Stimulated activated CD8-positive, alpha-beta memory T cell treated with anti-CD3 and anti-CD28 coated beads, Interleukin-12 subunit alpha, Interleukin-12 subunit beta, amount 100 ng/mL, for 24 hours (primary cell): ENCODE results near the gene PCBP3.
"Not testable (repeated sequence)": the region's sequence is repeated elsewhere in the genome, so short reads cannot be mapped to it uniquely, and the experiment has no call there.

ENCODE experiments used
- DNase-seq: peaks from one replicate; pipeline ENCODE4 v3.0.0-alpha.2; 2020; ENCODE audit errors: extremely low read depth

Gene PCBP3

DNA sequence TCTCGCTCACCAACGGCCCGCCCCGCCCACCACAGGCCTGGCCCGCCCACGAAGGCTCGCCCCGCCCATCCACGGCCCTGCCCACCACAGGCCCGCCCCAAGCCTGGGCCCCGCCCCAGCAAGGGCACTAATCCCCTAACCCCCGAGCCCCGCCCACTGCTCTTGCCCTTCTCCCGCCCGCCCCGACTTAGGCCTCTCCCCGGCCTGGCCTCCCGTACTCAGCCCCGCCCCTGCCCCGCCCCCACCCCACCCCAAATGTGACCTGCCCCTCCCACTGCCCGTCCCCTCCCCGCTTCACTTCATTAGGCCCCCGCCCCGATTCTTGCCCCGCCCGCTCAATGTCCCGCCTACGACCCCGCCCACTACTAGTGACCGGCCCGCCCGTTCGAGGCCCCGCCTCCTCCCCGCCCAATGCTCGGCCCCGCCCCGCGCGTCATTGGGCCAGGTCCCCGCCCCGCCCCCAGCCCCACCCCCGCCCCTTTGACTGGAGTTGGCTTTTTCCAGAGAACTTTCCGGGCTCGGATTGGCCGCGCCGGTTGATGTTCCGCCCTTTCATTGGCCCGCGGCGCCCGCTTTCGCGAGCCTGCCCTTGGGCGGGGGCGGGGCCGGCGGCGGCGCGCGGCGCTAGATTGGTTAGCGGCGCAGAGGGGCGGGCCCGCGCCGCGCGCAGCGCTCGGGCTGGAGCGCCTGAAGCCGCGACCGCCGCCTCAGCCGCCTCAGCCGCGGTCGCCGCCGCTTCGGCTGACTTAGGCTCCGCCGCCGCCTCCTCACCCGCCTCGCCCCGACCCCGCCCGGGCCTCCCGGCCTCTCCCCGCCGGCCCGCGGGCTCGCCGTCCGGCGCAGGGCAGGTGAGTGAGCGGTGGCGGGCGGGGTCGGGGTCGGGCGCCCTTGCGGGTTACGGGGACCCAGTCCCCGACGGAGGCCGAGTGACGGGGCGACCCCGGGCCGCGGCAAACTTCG lies at the start of gene PCBP3:
PCBP3 (plus strand) TSS at position 705 of the 960 bp plus-strand sequence. CDS start 206,361 bp downstream, outside the sequence.
- peak; percentile 81 for DNase-seq

DNA sequence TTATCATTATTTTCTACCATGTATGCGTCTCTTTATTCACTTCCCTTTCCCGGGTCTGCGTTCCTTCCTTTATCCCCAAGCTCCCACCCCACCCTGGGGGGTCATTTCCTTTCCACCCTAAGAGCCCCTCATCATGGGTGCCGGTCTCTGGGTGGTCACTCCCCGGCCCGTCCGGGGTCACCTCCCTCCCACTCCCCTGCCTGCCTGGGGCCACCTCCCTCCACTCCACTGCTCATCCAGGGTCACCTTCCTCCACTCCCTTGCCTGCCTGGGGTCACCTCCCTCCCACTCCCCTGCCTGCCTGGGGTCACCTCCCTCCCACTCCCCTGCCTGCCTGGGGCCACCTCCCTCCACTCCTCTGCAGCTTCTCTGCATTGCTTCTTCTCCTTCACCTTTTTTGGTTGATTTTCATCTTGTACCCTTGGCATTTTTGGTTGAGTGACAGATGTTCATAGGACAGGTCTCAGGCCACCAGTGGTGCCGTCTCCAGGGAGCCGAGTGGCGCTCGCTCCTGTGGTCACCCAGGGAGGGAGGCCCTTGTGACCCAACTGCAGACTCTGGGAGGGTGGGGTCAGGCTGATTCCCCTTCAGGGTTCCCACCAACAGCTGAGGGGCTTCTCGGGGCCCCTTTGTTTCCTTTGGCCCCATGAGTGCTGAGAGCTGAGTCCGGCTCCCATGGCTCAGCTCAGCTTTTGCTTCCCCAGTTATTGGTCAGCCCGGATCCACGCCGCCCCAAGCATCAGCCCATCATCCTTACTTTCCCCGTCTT lies 48.6 kb upstream of the PCBP3 start:
- DNase-seq, result no peak

DNA sequence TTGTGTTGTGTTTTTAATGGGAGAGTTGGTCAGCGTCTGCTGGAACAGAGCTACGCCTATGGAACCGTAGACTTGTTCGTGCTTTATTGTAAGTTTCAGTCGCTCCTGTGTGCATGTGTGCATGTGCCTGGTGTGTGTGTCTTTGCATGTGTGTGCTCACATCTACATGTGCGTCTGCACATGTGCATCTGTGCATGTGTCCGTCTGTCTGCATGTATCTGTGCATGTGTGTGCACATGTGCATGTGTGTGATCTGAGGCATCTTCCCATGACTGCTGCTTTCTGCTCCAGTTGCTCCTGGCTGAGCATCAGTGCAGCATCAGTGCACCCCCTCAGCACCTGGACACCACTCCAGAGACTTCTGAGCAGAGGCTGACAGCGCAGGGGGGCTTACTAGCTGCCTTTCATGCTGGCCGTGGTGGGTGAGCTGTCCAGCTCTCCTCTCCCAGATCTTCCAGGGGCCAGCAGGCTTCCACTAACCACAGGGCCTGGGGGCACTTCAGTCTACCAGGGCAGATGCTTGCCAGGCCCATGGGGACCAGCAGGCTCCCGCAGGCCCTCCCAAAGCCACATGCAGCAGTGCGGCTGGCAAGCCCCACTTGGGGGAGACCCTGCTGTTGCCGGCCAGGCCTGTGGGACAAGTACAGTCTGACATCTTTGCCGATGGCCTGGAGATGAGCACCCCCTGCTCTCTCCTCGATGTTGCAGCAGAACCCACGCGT lies 47.8 kb upstream of the PCBP3 start:
- DNase-seq, result no peak

DNA sequence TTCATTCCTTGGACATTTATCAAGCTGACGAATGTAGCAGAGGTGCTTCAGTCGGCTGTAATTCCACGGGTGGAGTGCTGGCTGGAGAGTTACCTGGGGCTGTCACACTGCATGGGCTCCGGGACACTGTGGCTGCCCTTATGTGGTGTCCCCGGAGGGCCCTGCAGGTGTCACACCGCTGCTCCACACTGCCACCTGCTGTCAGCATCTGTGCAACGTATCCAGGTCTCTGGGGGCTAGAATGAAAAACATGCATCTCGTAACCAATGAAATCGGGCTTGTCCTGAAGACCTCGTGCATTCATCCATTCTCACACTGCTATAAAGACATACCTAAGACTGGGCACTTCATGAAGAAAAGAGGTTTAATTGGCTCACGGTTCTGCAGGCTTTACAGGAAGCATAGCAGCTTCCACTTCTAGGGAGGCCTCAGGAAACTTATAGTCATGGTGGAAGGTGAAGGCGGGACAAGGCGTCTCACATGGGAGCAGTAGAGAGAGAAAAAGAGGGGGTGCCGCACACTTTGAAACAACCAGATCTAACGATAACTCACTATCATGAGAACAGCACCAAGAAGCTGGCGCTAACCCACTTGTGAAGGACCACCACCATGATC lies 46.7 kb upstream of the PCBP3 start:
- peak; percentile 59 for DNase-seq

DNA sequence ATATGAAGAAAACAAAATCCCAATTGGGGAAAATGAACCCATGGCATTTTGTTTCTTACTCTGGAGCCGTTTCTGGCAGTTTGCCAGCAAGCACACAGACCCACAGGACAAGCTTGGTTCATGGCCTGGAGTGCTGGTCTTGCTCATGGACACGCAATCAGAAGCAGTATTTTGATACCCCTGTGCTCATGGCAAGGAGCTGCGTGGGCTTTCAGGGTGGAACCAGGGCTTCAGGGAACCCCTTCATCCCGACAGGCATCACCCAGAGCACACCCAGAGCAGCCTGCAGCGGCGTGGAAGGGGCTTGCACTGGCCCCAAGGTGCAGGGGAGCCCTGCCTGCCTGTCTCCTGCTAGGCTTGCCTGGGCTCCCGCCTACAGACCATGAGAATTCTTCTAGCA lies 45.4 kb upstream of the PCBP3 start:
- no peak for DNase-seq

DNA sequence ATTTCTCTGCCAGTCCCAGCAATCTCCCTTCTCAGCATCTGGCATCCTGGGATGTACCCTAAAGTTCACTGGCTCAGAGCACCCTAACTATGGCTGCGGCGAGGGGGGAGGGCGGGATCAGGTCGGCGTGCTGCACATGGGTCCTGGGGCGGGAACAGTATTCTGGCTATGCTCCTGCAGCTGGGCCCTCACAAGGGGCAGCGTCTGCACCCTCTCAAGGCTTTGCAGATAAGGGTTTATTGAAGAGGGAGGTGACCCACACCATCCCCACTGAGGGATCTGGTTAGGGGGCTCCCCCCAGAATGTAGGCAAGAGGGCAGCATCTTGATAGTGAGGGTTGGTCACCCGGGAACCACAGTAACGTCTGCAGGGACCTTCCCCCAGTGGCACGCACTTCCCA lies 44.9 kb upstream of the PCBP3 start:
- no peak for DNase-seq

DNA sequence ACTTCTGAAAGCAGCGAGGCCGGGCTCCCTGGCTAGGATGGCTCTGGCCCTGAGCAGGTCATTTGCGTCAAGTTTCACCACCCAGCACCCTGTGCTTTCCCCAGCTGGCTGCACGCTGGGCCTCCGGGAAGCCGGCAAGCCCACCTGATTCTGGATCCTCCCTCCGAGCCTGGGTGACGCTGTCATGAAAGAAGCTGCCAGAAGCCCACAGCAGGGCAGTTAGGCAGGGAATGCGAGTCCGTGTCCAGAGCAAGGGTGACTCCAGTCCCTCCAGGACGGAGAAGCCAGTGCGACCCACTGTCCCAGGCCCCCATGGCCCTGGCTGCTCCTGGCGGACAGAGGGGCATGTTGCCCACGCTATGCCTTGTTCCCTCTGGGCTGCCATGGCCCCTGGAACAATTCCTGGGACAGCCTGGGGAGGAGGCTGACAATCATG lies 44.4 kb upstream of the PCBP3 start:
- DNase-seq, result no peak

DNA sequence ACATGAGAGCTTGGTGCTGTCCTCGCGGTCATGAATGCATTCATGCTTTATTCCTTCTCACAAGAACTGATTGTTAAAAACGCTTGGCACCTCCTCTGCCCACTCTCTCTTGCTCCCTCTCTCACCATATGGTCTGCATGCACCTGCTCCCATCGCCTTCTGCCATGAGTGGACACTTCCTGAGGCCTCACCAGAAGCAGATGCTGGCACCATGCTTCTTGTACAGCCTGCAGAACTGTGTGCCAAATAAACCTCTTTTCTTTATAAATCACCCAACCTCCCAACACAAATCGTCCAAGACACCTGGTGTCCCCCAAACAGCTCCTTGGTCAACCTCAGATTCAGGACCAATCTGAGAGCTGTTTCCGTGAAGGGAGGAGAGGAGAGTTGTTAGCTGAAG lies 43.3 kb upstream of the PCBP3 start:
- DNase-seq, result no peak

DNA sequence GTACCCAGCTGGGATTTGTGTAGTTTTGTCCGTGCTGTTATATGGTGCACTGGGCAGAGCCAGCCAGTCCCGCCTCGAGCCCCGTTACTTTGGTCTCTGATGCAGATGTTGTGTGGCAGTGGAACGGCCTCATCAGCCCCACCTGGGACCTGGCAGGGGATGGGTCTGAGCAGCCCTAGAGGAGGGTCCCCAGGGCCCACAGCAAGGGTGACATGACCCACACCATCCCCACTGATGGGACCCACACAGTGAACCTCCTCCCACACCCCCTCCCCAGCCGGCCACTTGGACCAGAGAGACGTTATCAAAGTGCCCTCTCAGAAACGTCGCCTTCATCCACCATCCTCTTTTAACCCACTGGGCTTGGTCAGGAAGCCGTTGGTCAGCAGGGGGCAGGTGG lies 42.0 kb upstream of the PCBP3 start:
- no peak for DNase-seq

DNA sequence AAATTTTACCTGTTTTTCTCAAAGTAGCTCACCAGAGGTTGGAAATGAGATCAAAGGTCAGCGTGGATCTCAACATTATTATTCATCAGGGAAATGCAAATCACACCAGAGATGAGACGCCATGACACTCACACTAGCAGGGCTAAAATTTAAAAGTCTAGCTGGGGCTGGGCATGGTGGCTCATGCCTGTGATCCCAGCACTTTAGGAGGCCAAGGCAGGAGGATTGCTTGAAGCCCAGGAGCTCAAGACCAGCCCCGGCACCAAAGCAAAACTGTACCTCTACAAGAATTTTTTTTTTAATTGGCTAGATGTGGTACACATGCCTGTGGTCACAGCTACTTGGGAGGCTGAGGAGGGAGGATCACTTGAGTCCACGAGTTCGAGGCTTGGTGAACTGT lies 41.4 kb upstream of the PCBP3 start:
- DNase-seq, result no peak

DNA sequence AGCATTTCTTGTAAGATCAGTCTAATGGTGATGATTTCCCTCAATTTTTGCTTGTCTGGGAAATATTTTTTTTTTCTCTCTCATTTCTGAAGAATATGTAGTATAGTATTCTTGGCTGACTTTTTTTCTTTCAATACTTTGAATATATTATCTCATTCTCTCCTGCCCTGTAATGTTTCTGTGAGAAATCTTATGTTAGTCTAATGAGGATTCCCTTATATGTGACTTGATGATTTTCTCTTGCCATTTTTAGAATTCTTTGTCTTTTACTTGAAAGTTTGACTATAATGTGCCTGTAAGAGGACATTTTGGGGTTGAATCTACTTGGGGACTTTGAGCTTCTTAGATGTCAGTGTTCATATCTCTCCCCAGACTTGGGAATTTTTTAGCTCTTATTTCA lies 40.0 kb upstream of the PCBP3 start:
- no peak for DNase-seq

DNA sequence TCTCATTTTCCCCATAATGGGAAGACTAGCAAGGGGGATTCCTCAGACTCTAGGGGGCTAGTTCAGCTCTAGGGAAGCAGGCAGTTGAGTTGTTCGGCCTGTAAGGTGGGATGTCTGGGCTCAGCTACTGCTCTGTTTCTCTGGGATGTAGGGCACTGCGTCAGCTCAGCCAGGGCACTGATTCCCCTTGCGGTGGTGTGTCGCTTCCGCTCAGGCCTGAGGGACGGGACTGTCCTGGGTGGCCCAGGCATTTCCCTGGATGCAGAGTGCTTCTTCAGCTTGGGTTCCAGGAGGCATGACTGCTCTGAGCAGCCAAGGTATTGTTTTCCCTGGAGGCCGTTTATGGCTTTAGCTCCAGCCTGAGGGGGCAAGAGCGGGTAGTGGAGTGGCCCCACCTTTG lies 38.8 kb upstream of the PCBP3 start:
- not testable (repeated sequence) for DNase-seq

DNA sequence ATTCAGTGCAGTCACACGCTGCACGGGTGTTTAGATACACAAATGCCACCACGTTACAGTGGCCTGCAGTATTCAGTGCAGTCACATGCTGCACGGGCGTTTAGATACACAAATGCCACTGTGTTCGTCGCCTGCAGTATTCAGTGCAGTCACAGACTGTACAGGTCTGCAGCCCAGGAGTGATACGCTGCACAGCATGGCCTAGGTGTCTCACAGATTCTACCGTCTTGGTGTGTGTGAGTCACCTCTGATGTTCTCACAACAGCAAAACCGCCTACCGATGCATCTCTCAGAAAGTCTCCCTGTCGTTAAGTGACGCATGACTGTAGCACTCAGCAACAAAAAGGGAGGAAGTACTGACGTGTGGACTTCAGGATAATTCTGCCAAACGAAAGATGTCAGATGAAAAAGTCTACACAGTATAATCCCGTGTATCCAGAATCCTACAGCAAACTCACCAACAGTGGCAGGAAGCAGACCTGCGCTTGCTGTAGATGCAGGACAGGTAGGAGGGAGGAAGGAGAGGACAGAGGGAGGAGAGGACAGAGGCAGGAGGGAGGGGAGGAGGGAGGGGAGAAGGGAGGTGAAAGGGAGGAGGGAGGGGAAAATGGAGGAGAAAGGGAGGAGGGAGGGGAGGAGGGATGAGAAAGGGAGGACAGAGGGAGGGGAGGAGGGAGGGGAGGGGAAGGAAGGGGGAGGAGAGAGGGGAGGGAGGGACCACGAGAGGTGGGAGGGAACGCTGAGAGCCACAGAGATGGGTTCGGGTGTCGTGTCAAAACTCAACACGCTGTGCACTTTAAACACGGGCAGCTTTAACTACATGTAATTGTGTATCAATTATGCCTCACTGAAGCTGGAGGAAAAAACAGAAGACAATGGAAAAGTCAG lies 36.3 kb upstream of the PCBP3 start:
- no peak for DNase-seq

DNA sequence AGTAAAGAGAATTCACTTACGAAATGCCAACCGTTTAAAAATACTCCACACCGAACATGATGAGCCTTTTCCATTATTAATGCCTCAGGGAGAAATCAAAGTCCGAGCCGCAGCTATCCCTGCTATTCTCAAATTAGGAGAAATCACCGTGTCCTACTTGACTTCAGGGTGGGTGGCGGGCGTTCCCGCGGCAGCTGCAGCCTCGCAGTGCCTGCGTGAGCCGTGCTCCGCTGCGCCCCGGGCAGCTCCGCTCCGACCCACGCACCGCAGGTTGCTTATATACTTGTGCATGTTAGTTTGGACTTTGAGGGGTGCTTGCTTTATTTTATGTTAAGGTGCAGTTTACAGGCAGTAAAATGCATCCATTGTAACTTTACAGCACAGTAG lies 35.6 kb upstream of the PCBP3 start:
- no peak for DNase-seq

DNA sequence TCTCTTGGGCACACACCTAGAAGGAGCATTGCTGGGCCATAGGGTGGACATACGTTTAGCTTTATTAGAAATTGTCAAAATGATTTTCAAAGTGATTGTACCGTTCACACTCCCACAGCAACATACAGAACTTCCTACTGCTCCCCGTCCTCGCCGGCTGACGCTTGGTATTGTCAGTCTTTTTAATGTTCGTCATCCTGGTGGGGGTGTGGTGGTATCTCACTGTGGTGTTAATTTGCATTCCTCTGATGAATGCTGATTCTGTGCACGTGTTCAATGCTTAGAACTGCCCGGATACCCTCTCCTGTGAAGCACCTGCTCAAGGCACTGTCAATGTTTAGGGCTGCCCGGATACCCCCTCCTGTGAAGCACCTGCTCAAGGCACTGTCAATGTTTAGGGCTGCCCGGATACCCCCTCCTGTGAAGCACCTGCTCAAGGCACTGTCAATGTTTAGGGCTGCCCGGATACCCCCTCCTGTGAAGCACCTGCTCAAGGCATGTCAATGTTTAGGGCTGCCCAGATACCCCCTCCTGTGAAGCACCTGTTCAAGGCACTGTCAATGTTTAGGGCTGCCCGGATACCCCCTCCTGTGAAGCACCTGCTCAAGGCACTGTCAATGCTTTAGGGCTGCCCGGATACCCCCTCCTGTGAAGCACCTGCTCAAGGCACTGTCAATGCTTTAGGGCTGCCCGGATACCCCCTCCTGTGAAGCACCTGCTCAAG lies 34.6 kb upstream of the PCBP3 start:
- not testable (repeated sequence) for DNase-seq

DNA sequence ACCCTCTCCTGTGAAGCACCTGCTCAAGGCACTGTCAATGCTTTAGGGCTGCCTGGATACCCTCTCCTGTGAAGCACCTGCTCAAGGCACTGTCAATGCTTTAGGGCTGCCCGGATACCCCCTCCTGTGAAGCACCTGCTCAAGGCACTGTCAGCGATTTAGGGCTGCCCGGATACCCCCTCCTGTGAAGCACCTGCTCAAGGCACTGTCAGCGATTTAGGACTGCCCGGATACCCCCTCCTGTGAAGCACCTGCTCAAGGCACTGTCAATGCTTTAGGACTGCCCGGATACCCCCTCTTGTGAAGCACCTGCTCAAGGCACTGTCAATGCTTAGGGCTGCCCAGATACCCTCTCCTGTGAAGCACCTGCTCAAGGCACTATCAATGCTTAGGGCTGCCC lies 33.9 kb upstream of the PCBP3 start:
- DNase-seq, result not testable (repeated sequence)

DNA sequence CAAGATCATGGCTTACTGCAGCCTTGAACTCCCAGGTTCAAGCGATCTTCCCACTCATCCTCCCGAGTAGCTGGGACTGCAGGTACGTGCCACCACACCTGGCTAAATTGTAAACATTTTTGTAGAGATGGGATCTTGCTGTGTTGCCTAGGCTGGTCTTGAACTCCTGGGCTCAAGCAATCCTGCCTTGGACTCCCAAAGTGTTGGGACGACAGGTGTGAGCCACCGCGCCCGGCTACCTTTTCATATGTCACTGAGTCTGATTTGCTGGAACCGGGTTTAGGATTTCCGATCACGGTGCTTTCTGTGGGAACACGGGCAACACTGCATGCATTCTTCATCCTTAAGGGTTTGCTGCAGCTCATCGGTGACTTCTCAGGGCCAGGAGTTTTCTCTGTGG lies 32.2 kb upstream of the PCBP3 start:
- no peak for DNase-seq

DNA sequence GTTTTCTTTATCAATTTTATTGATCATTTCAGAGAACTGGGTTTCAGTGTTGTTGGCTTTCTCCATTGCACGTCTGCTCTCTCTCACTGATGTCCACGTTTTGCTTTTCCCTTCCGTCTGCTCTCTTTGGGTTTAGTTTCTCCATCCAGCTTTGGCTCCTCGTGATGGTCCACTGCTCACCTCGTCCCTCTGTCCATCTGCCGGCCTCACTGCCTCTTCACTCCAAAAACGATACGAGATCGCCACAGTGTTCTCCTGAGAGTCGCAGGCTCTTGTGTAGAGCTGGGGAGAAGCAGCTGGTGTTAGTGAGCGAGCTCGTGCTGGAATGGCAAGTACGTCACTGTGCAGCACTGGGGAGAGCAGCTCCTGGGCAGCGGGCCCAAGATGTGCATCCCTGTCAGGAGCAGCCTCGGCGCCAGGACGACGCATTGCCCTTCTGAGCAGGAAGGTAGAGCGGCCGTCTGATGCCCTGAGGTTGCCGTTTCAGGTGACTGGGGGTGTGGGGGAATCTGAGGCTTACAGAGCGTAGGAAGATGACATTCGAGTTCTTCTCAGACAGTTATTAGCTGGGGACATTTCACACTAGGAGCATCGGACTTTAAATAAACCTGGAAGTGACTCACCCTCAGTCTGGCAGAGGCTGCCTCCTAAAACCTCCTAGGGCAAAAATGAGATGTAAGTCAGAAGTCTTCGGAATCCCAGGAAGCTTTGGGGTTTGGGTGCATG lies 31.4 kb upstream of the PCBP3 start:
- no peak for DNase-seq

DNA sequence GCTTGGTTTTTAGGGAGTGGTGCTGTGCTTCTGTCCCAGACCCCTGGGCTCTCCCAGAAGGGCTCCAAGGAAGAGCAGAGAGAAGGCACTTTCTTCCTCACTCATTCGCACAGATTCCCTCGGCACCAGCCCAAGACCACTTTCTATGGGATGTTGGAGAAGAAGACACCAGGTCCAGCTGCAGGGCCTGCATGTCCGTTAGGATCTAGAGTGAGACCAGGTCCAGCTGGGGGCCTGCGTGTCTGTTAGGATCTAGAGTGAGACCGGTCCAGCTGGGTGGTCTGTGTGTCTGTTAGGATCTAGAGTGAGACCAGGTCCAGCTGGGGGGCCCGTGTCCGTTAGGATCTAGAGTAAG lies 30.9 kb upstream of the PCBP3 start:
- DNase-seq, result not testable (repeated sequence)
